DMS 273 (cell line): ENCODE results near the gene GZMM.

Experiments used
- DNase-seq: peaks from one replicate; lab custom pipeline; 2025; ENCODE audit not compliant: unreplicated experiment; lab: John Stamatoyannopoulos, UW

Gene GZMM

DNA sequence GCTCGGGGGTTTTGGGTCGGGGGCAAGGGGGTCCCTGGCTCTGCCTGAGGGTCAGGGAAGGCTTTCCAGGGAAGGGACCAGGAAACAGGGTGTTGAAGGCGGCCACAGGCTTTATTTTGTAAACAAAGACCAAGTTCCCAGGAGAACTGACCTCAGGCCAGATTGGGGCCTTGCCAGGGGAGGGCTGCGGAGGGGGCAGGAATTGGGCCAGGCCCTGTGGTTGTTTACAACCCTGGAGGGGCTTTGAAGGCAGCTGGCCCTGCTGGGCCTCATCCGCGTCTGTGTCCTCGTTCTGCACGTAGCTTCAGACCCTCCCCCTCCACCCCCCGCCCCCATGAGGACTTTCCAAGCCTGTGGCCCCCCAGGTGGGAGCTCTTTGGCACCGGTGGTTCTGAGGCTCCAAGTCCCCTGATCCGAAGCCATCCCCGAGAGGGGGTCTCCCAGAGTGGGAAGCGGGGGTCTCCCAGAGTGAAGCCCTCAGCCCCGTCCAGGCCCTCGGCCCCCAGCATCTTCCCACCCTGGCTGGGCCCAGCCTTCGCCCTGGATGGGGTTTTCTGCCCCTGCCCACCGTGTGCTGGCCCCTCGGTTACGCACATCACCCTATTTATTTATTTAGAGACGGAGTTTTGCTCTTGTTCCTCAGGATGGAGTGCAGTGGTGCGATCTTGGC is 15.1 kb downstream of the GZMM start:
- DNase-seq, result no peak

GRCh38 chr19:560121-560520 is 16.3 kb downstream of the GZMM start:
- no peak for DNase-seq

DNA sequence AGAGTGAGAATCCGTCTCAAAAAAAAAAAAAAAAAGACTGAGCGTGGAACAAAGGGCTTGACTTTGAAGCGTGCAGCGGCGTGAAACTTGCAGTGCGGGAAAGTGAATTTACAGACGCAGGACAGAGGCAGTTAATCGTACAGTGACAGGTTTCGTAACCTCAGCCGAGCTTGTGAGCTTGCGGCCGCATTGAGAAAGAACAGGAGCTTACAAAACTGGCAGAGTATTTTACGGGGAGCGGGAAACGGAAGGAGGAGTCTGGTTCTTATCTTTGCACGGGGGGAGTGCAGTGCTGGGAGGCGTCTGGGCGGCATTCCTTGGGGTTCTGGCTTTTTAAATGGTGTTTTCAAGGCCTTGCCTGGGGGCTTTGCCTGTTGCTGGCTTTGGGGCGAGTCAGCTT is 22.6 kb downstream of the GZMM start:
- DNase-seq, result no peak

DNA sequence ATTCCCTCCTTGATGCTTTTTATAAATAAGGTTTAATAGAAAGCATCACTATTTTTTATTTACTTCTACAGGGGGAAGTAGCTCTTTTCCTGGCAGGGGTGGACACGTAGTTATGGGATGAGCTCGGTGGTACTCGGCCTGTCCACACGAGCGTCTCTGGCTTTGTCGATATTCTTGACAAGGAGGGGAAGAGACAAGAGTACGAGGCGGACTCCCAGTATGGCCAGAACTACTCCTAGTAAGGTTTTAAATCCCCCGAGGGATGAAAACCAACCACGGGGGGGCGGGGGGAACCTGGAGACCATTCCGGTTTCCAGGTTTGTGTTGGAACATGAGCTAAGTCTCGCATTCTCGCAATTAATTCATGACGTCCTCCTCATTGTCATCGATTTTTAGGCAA is 23.0 kb downstream of the GZMM start:
- no peak for DNase-seq

DNA sequence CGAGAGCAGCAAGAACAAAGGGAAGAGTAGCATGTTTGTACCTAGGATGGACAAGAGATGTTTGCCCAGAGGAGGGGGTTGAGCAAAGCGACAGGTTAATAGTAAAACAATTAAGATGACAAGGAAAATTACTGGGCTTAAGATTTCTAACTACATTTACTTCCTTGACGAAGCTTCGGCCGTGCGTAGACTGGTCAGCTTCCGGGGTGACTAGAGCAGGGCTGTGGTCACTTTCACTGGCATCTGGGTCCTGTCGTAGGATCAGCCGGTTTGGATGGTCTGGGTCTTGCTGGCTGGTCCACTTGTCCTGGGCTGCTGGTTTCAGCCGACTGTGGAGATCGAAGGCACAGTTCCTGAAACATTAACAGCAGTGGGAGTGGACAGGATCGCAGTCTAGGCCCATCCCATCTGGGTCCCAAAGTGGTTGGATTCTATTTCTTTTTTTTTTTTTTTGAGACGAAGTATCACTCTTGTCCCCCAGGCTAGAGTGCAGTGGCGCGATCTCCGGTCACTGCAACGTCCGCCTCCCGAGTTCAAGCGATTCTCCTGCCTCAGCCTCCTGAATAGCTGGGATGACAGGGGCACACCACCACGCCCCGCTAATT is 23.5 kb downstream of the GZMM start:
- DNase-seq, result no peak

- DNase-seq, result no peak
These were observed 26.4 kb downstream of the GZMM start for GRCh38 chr19:570251-570686.

GRCh38 chr19:570937-571565 is 27.2 kb downstream of the GZMM start:
- DNase-seq, result peak; percentile 81

DNA sequence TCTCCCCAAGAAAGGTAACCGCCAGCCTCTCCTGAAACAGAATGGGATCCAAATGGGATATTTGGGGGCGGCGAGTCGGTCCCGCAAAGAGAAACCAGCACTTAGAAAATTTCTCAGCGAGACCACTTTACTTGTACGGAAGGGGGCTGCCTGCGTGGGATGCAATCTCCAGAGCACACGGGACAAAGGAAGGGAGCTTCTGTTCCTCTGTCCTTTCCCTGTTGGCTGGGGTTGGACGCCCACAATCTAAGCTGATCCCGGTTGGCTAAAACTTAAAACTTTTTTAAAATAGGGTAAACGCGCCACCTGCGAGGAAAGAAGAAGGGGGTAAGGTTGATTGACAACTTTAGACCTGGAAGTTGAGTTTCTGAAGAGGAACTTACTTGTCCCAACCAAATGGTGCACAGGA is 27.7 kb downstream of the GZMM start:
- DNase-seq, result peak; percentile 77

DNA sequence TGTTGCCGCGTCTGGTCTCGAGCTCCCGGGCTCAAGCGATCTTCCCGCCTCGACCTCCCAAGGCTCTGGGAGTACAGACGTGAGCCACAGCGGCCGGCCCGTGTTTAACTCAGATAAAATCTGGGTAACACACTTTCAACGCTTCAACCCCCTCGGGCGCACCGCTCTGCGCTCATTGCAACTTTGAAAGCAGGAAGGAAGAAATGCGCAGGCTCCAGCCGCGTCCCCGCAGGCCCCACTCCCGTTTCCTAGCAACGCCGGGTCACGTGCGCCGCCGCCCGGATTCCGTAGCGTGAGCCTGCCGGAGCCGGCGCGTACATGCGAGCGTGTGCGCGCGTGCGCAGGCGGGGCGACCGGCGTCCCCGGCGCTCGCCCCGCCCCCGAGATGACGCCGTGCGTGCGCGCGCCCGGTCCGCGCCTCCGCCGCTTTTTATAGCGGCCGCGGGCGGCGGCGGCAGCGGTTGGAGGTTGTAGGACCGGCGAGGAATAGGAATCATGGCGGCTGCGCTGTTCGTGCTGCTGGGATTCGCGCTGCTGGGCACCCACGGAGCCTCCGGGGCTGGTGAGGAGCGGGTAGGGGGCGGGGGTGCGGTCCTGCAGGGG is 28.4 kb downstream of the GZMM start, which contains the start of gene BSG:
BSG (plus strand) TSS at position 457 of the 603 bp plus-strand sequence; CDS start at position 496, 39 bp downstream.
- peak; percentile 100 for DNase-seq

GRCh38 chr19:572743-573518 is 29.1 kb downstream of the GZMM start:
- DNase-seq, result peak; percentile 82

GRCh38 chr19:573519-573825 is 29.6 kb downstream of the GZMM start:
- DNase-seq, result no peak

DNA sequence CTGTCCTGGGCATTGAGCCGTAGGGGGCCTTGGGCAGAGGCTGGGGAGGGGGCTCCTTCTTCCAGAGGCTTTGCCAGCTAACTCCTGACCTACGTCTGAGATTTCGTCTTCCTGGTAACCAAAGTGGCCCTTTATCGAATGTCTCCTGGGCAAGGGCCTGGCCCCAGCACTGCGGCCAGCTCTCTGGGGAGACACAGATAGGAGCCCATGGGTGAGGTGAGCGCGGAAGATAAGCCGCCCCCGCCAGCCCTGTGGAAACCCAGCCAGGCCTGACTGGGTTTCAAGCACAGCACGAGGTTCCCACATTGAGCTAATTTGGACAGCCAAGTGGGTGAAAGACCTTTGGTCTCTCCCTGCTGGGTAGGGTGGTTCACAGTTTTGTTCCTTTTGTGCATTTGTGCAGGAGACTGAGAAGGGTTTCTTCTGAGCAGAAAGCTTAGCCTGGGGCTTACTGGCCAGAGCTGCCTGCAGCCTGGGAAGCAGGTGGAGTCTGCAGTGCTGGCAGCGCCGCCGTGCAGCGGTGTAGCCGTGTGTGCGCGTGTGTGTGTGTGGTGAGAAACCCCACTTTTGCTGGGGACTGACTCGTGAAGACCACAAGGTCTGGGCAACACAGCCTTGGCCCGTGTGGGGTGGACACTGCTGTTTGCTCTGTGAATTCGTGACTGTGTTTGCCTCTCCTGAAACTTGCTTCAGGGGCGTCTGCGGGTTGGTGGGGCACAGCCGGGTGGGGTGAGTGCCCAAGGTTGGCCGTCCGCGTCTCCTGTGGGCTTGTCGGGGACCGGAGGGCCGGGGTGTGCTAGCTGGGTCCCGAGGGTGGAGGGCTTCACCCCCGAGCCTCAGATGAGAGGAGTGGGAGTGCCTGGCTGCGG is 31.0 kb downstream of the GZMM start:
- peak; percentile 60 for DNase-seq

DNA sequence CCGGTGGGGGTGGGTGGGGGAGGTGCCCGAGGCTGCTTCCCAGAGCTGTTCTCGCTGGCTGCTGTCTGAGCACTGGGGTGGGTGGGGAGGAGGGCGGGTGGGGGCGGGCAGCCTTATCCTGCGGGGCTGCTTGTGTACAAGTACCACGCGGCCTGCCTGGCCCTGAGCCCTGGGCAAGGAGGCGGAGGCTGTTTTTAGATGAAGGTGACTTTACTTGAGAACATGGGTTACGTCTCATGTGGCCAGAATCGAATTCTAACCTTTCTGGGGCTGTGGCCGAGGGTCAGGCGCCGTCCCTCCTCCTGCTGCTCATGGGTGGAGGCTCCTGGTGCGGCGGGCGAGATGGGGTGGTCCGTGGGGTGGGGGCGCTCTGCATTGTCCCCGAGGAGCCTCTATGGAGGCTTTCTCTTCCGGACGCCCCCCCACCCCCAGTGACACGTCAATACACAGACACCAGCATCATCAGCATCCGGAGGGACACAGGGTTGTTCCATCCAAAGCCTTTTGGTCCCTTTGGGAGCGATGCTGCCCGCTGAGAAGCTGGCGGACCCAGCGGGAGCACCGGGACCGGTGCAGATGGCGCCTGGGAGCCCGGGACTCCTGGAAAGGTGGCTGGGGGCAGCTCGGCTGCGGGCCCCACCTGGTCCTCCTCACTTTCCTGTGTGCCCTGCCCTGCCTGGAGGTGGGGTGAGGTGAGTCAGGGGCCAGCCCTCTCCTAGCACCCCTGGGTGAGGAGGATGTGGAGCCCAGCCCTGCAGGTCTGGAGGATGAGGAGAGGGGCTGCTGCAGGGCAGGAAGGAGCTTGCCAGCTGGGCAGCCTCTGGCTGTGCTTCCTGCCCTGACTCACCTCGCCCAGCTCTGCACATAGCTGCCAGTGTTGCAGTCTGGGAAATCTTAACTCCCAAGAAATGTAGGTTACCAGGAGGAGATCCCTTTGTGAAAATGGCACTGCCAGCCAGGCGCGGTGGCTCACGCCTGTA is 32.0 kb downstream of the GZMM start:
- peak; percentile 45 for DNase-seq

DNA sequence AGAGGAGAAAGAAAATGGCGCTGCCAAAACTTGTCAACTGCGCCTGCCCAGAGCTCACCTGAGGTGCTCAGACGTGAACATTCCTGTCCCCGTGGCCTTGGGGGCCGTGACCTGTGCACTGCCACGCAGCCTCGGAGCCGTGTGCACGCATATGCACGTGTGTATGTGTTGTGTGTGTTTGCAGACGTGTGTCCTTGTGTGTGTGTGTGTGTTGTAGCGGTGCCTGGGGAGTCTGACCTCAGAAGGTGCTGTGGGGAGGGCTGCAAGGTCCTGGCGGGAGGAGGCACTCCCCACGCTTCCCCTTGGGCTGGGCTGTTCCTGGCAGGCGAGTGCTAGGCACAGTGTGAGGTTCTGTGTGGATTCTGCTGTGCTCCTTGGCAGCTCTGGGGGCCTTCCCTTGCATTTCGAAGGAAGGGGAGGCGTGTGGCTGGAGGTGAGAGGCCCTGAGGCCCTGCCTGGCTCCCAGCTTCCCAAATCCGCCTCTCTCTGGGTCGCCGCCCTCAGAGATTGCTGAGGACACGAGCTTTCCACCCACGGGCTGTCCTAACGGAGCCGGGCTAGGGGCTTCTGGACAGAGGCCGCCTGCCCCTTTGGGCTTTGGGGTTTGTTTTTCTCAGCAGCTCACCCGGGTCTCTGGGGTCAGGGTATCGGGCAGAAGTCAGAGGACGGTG is 33.0 kb downstream of the GZMM start:
- no peak for DNase-seq

- DNase-seq, result no peak
These were observed 33.9 kb downstream of the GZMM start for GRCh38 chr19:577439-578392.

DNA sequence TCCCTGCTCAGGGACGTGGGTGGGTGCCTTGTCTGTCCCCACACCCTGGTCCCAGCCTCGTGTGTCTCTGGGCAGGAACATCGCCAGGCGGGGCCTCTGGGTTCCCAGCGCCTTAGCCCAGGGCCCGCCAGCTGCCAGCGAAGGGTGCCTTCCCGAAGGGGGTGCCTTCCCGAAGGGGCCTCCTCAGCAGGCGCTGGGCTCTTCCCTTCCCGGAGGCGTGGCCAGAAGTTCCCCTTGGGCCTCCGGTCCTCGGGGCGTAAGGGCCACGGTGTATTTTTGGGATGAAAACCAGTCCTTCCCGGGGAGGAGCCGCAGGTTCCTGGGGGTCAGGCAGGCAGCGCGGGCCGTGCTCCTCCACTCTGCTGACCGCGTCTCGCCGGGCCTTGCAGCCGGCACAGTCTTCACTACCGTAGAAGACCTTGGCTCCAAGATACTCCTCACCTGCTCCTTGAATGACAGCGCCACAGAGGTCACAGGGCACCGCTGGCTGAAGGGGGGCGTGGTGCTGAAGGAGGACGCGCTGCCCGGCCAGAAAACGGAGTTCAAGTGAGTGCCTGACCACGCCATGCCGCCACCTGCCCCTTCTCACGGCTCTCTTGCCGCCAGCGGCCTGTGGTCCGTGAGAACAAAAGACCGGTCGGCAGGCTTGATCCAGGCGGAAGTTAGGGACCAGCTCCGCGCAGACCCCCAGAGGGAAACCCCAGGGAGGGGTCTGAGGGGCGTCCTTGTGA is 35.4 kb downstream of the GZMM start:
- DNase-seq, result no peak

DNA sequence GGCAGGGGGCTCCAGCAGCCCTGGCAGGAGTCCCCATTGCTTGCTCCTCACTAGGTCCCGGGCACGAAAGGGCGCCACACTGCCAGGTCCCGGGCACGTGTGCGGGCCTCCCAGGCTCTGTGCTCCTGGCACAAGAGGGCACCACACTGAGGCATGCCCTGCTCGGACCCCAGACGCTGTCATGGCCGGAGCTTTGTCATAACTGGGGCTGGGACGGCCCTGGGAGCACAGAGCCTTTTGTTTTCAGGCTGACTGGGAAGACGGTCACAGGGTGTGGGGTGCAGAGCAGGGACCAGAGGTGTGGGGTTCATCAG is 35.9 kb downstream of the GZMM start:
- no peak for DNase-seq
